Adrenal gland (tissue), 12 donors: ENCODE results near the gene PEX6. TPM values are rescaled to one million over a fixed set of nuclear protein-coding genes. Genes with fewer than 3 reads are reported as not detected.
A peak's percentile ranks its signal among the peaks of the same experiment; 100 is the strongest.

Experiments used
- DNase-seq, 7 donors: peaks; one replicate each; pipeline ENCODE4 v3.0.0-alpha.2; 2019 to 2020
- H3K27ac ChIP-seq, 5 donors: fragments of 200-600 bp; sonication (generic) in 4 of 5; 1 replicate in 3 of 5; 2 replicates in 2 of 5; pipeline versions ENCODE4 v1.5.1 to v1.8.0; 2016 to 2020; ENCODE audit warnings: mild to moderate bottlenecking in 1 of 5
- H3K27me3 ChIP-seq: fragments of 200-600 bp; 2 replicates; pipeline ENCODE4 v1.8.0; 2021
- H3K36me3 ChIP-seq, 2 donors: fragments of 200-600 bp; replicated peaks in 1 of 2; 1 replicate in 1 of 2; 2 replicates in 1 of 2; pipeline versions ENCODE4 v1.5.1 to v1.8.0; 2018 to 2022
- H3K4me1 ChIP-seq, 2 donors: fragments of 200-600 bp; replicated peaks in 1 of 2; 1 replicate in 1 of 2; 2 replicates in 1 of 2; pipeline versions ENCODE4 v1.5.1 to v1.8.0; 2018 to 2021
- H3K4me3 ChIP-seq, 4 donors: fragments of 200-600 bp; sonication (generic) in 3 of 4; one replicate each; pipeline ENCODE4 v1.5.1; 2016 to 2018
- H3K9me3 ChIP-seq, 3 donors: fragments of 200-600 bp; sonication (generic) in 1 of 3; replicated peaks in 1 of 3; 1 replicate in 2 of 3; 2 replicates in 1 of 3; pipeline versions ENCODE4 v1.5.1 to v1.8.0; 2016 to 2021
- POLR2A ChIP-seq, 2 donors: fragments of 450-650 bp; IDR thresholded peaks; one replicate each; pipeline ENCODE4 v1.6.1; 2017; ENCODE audit warnings: antibody characterized with exemption in 2 of 2, mild to moderate bottlenecking in 2 of 2, moderate library complexity in 1 of 2
- WGBS, 4 donors: extraction: QIAGEN DNeasy Blood & Tissue Kit in 2 of 4; methylation state at CpG; one replicate each; pipeline versions ENCODE4 v1.1.5 to v1.1.7; 2013 to 2017; 5-methylcytosine and 5-hydroxymethylcytosine counted together
- intact Hi-C, 2 donors: fragments of 100-400 bp; cut with DNase I; formaldehyde crosslinking; loops; one replicate each; pipeline versions ENCODE4 v1.14.1 to v1.15.0; 2022 to 2023
- polyA plus RNA-seq, 3 donors: library from polyadenylated mRNA; stranded (reverse); fragments of 200-250 nt in 2 of 3; fragments of 350-450 nt in 1 of 3; fragmentation: Illumina TruSeq in 1 of 3; extraction: RNeasy Lipid Tissue Mini Kit (QIAGEN cat#74804) in 1 of 3; gene quantifications; one replicate each; pipeline ENCODE4 v1.2.3, GENCODE V29; 2013 to 2014
- total RNA-seq, 9 donors: library from RNA; depleted of rRNA in 4 of 9; stranded (reverse); fragments of >200 nt in 4 of 9; fragments of 120-200 nt in 1 of 9; fragmentation: NEBNext Ultra II Directional in 1 of 9; extraction: Animal tissue kit (Norgen Biotek cat#: 25700) in 1 of 9; gene quantifications; one replicate each; pipeline versions ENCODE4 v1.1.0 to v1.2.4, GENCODE V29; 2013 to 2023
- TF ChIP-seq, protein P1 (sequence below), 6 experiments: fragments of 450-650 bp in 4 of 6; fragments of 200-600 bp in 2 of 6; sonication (generic) in 1 of 6; IDR thresholded peaks; 1 replicate in 5 of 6; 2 replicates in 1 of 6; pipeline versions ENCODE4 v1.5.1 to v1.8.0; 2016 to 2021; ENCODE audit warnings: antibody characterized with exemption in 6 of 6, mild to moderate bottlenecking in 2 of 6, moderate library complexity in 1 of 6
- donor health status: healthy with polysubstance abuse.
- donor health status: Bipolar disorder and iron deficiency.
- donor health status: DM: yes; HTN: yes; CAD: no.
- donor health status: DM: no; HTN: no; CAD: no.
- donor health status: DM: no; HTN: no; CAD: no.
- donor health status: DM: yes; HTN: yes; CAD: no.

The PEX6 gene
- total and polyA plus RNA-seq, 12 donors, result 7.4 to 63.9 (median 30.5) TPM

DNA sequence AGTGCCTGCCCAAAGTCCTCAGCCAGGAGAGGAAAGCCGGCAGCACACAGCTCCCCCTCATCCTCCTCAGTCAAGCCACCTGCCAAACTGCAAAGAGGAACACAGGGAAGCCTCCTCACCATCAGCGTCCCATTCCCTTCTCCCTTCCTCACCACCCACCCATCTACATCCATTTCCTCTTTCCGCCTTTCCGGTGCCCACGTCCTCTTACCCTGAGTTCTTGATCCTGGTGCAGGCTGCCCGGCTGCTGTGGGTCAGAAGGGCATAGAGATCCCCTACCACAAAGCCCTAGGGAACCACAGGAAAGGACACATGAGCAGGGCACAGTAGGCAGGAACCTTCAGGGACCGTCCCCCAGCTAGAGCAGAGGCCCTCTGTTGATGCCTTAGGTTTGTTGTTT is 12.4 kb downstream of the PEX6 start:
- no peak overlapping the region for H3K4me3 ChIP-seq
- intact Hi-C loops, result no loop called here
- H3K27ac ChIP-seq, result no peak overlapping the region
- peaks cover 0 to 5% of the 10 kb centered on the region in 2 donors for H3K4me1 ChIP-seq
- no peaks in the 10 kb centered on the region for H3K9me3 ChIP-seq
- WGBS, 4 donors, result 65 to 89% (median 76%) methylated on average over 7 of the region's 7 CpGs
- peaks cover 0 to 50% of the 10 kb centered on the region in 2 donors for H3K36me3 ChIP-seq
- DNase-seq, result no peak
- TF ChIP-seq POLR2A (IDR thresholded peaks at IDR 0.05), result no peak
- TF ChIP-seq, protein P1, sequence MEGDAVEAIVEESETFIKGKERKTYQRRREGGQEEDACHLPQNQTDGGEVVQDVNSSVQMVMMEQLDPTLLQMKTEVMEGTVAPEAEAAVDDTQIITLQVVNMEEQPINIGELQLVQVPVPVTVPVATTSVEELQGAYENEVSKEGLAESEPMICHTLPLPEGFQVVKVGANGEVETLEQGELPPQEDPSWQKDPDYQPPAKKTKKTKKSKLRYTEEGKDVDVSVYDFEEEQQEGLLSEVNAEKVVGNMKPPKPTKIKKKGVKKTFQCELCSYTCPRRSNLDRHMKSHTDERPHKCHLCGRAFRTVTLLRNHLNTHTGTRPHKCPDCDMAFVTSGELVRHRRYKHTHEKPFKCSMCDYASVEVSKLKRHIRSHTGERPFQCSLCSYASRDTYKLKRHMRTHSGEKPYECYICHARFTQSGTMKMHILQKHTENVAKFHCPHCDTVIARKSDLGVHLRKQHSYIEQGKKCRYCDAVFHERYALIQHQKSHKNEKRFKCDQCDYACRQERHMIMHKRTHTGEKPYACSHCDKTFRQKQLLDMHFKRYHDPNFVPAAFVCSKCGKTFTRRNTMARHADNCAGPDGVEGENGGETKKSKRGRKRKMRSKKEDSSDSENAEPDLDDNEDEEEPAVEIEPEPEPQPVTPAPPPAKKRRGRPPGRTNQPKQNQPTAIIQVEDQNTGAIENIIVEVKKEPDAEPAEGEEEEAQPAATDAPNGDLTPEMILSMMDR (IDR thresholded peaks at IDR 0.05), result no peak
- no peaks in the 10 kb centered on the region for H3K27me3 ChIP-seq

GRCh38 chr6:42963855-42964605 is 15.0 kb downstream of the PEX6 start:
- 74 to 86% (median 80%) methylated on average over 3 to 9 of the region's 9 CpGs for WGBS, 4 donors
- intact Hi-C loops, result no loop called here
- peaks cover 10% of the 10 kb centered on the region in 2 donors for H3K4me1 ChIP-seq
- no peak overlapping the region for H3K27ac ChIP-seq
- peak in 3 of 7 donors; percentile 31 to 55 (median 40) for DNase-seq
- H3K36me3 ChIP-seq, result peaks cover 0 to 43% of the 10 kb centered on the region in 2 donors
- TF ChIP-seq, protein P1 (IDR thresholded peaks at IDR 0.05), result no peak
- TF ChIP-seq POLR2A (IDR thresholded peaks at IDR 0.05), result no peak
- no peaks in the 10 kb centered on the region for H3K9me3 ChIP-seq
- H3K4me3 ChIP-seq, result no peak overlapping the region
- no peaks in the 10 kb centered on the region for H3K27me3 ChIP-seq

DNA sequence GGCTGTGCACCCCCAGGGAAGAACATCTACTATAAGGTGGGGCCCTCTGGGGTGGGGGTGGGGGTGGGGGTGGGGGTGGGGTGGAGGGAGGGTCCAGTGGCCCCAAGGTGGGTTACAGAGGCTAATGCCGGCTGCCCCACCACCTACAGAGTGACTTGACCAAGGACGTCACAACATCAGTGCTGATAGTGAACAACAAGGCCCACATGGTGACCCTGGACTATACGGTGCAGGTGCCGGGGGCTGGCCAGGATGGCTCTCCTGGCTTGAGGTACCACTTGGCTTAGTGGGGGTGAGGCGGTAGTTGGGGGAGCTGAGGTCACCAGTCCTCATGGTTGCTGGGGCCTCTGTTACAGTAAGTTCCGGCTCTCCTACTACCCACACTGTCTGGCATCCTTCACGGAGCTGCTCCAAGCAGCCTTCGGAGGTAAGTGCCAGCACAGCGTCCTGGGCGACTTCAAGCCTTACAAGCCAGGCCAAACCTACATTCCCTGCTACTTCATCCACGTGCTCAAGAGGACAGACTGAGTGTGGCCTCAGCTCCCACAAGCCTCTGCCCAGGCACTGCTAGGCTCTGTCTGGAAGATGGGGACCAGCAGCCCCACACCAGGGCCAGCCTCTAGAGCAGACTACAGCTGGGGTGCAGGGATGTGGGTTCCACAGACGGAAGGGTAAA is 15.7 kb downstream of the PEX6 start:
- no peaks in the 10 kb centered on the region for H3K27me3 ChIP-seq
- no peak overlapping the region for H3K27ac ChIP-seq
- no peak for DNase-seq
- intact Hi-C loops, result no loop called here
- WGBS, 4 donors, result 83 to 87% (median 86%) methylated on average over 11 to 12 of the region's 12 CpGs; no CpG with 5 or more reads in 1 of the 4 donors
- peaks cover 0 to 36% of the 10 kb centered on the region in 2 donors for H3K36me3 ChIP-seq
- TF ChIP-seq, protein P1 (IDR thresholded peaks at IDR 0.05), result no peak
- TF ChIP-seq POLR2A (IDR thresholded peaks at IDR 0.05), result no peak
- H3K9me3 ChIP-seq, result no peaks in the 10 kb centered on the region
- no peak overlapping the region for H3K4me3 ChIP-seq
- H3K4me1 ChIP-seq, result peaks cover 10% of the 10 kb centered on the region in 2 donors

DNA sequence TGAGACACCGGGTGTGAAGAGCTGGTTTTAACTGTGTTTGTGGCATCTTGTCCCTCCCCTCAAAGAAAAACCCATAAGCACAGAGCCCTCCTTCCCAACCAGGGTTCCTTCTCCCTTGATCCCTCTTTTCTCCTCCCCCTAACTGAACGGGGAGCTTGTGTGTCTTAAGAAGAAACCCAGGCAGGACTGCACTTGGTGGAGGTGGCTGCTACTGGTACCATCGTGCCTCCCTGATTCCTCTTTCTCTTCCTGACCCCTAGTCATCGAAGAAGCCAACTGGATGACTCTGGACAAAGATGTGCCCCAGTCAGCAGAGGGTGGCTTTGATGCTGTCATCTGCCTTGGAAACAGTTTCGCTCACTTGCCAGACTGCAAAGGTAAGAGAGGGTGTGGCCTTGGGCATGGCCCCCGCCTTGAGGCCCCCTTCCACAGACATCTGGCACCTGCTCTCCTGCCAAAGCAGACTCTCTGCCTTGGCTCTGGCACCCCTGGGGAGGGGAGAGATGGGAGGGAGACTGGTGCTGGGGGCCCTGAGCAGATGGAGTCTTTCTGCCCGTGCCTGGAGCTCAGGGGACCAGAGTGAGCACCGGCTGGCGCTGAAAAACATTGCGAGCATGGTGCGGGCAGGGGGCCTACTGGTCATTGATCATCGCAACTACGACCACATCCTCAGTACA is 16.3 kb downstream of the PEX6 start:
- Histone ChIP-seq H3K27me3 (no peaks in the 10 kb centered on the region), H3K4me1 (peaks cover 10% of the 10 kb centered on the region in 2 donors), H3K27ac (no peak overlapping the region), H3K9me3 (no peaks in the 10 kb centered on the region), H3K36me3 (peaks cover 0 to 32% of the 10 kb centered on the region in 2 donors), H3K4me3 (no peak overlapping the region)
- 89 to 93% (median 91%) methylated on average over 10 to 13 of the region's 13 CpGs for WGBS, 4 donors
- DNase-seq, result no peak
- TF ChIP-seq POLR2A (IDR thresholded peaks at IDR 0.05), result no peak
- TF ChIP-seq, protein P1 (IDR thresholded peaks at IDR 0.05), result no peak
- intact Hi-C loops, result no loop called here
